Measurements from ENCODE around the gene IPO9. TPM values are rescaled to one million over a fixed set of nuclear protein-coding genes. Genes with fewer than 3 reads are reported as not detected.

Gene IPO9
- total RNA-seq, 1 experiment from 2014 or later = 76.2 TPM

- no peaks in the 10 kb centered on the region for H4K20me1 ChIP-seq (ENCODE audit: insufficient read depth)
- no peaks in the 10 kb centered on the region for H3K79me2 ChIP-seq (ENCODE audit: low read depth)
- no peaks in the 10 kb centered on the region for H3K9me3 ChIP-seq (ENCODE audit: insufficient read depth, low read depth)
- H3K4me2 ChIP-seq = no peak overlapping the region
- no peaks in the 10 kb centered on the region for H3K9me2 ChIP-seq (ENCODE audit: insufficient read depth)
- H3K27ac ChIP-seq = no peak overlapping the region
- TF ChIP-seq CTCF (conservative IDR thresholded peaks at IDR 0.05) (no peak), EZH2 (IDR thresholded peaks at IDR 0.05; ENCODE audit: low read depth) (no peak)
- ChIA-PET CTCF (no interaction called here), POLR2A (ENCODE audit: unreplicated experiment) (no interaction called here)
- no TSS peak for BruUV-seq (replicated peaks)
- DNase-seq = no peak
- H3K36me3 ChIP-seq (ENCODE audit: low read depth) = peaks cover 8% of the 10 kb centered on the region; the same call in 1 of the 2 replicates
- no peaks in the 10 kb centered on the region for H3K4me1 ChIP-seq (replicated peaks; ENCODE audit: insufficient read depth)
- H3F3A ChIP-seq (ENCODE audit: insufficient read depth, low read depth) = no peaks in the 10 kb centered on the region
- intact Hi-C loops (cut with micrococcal nuclease; ENCODE audit: unreplicated experiment) = no loop called here
- no peak overlapping the region for H3K4me3 ChIP-seq
- H3K27me3 ChIP-seq (ENCODE audit: insufficient read depth, low read depth) = no peaks in the 10 kb centered on the region
- no peak overlapping the region for H2AFZ ChIP-seq
These were observed 20.9 kb upstream of the IPO9 start for GRCh38 chr1:201807958-201808632.

GRCh38 chr1:201808633-201808990 is 20.3 kb upstream of the IPO9 start:
- no peak overlapping the region for H3K4me2 ChIP-seq
- H4K20me1 ChIP-seq (ENCODE audit: insufficient read depth) = no peaks in the 10 kb centered on the region
- POLR2A ChIA-PET (ENCODE audit: unreplicated experiment) = no interaction called here
- no peaks in the 10 kb centered on the region for H3K79me2 ChIP-seq (ENCODE audit: low read depth)
- H3K9me2 ChIP-seq (ENCODE audit: insufficient read depth) = no peaks in the 10 kb centered on the region
- BruUV-seq (replicated peaks) = no TSS peak
- H3F3A ChIP-seq (ENCODE audit: insufficient read depth, low read depth) = no peaks in the 10 kb centered on the region
- H3K27ac ChIP-seq = no peak overlapping the region
- H2AFZ ChIP-seq = no peak overlapping the region
- H3K36me3 ChIP-seq (ENCODE audit: low read depth) = peaks cover 8% of the 10 kb centered on the region; the same call in 1 of the 2 replicates
- CTCF ChIA-PET = no interaction called here
- H3K9me3 ChIP-seq (ENCODE audit: insufficient read depth, low read depth) = no peaks in the 10 kb centered on the region
- TF ChIP-seq CTCF (conservative IDR thresholded peaks at IDR 0.05) (no peak), EZH2 (IDR thresholded peaks at IDR 0.05; ENCODE audit: low read depth) (no peak)
- DNase-seq = no peak
- intact Hi-C loops (cut with micrococcal nuclease; ENCODE audit: unreplicated experiment) = no loop called here
- no peaks in the 10 kb centered on the region for H3K4me1 ChIP-seq (replicated peaks; ENCODE audit: insufficient read depth)
- H3K4me3 ChIP-seq = no peak overlapping the region
- no peaks in the 10 kb centered on the region for H3K27me3 ChIP-seq (ENCODE audit: insufficient read depth, low read depth)

DNA sequence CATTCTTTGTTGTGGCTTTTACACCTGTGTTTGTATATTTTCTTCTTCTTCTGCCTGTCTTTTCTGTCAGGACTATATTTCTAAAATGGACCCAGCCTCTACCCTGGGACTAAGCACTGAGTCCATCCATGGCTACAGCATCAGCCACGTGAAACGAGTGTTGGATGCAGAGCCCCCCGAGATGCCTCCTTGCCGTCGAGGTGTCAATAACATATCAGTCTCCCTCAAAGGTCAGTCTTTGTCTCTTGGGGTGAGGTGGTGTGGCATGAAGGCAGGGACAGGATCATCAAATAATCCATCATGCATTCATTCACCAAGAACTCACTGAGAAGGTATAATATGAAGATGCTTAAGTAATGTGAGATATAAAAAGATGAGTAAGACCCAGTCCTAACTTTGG is 19.1 kb upstream of the IPO9 start:
- POLR2A ChIA-PET (ENCODE audit: unreplicated experiment) = no interaction called here
- Histone ChIP-seq H3K9me3 (ENCODE audit: insufficient read depth, low read depth) (no peaks in the 10 kb centered on the region), H3F3A (ENCODE audit: insufficient read depth, low read depth) (no peaks in the 10 kb centered on the region), H3K36me3 (ENCODE audit: low read depth) (peaks cover 8% of the 10 kb centered on the region; the same call in 1 of the 2 replicates), H3K27me3 (ENCODE audit: insufficient read depth, low read depth) (no peaks in the 10 kb centered on the region), H3K79me2 (ENCODE audit: low read depth) (no peaks in the 10 kb centered on the region), H3K9me2 (ENCODE audit: insufficient read depth) (no peaks in the 10 kb centered on the region), H3K4me1 (replicated peaks; ENCODE audit: insufficient read depth) (no peaks in the 10 kb centered on the region), H3K4me2 (no peak overlapping the region), H4K20me1 (ENCODE audit: insufficient read depth) (no peaks in the 10 kb centered on the region), H3K4me3 (no peak overlapping the region), H2AFZ (no peak overlapping the region), H3K27ac (no peak overlapping the region)
- no peak for TF ChIP-seq CTCF (conservative IDR thresholded peaks at IDR 0.05)
- no peak for TF ChIP-seq EZH2 (IDR thresholded peaks at IDR 0.05; ENCODE audit: low read depth)
- no TSS peak for BruUV-seq (replicated peaks)
- no peak for DNase-seq
- intact Hi-C loops (cut with micrococcal nuclease; ENCODE audit: unreplicated experiment) = no loop called here
- CTCF ChIA-PET = no interaction called here
